H1 (cell line): ENCODE measurements around the gene VWA7. TPM values are rescaled to one million over a fixed set of nuclear protein-coding genes. Genes with fewer than 3 reads are reported as not detected.

Experiments used
- polyA plus RNA-seq, 7 experiments: library from polyadenylated mRNA; depleted of rRNA in 3 of 7; stranded (reverse) in 5 of 7; unstranded in 2 of 7; fragments of >200 nt in 5 of 7; fragments of 200-250 nt in 2 of 7; gene quantifications; 1 replicate in 5 of 7; 2 replicates in 1 of 7; 4 replicates in 1 of 7; pipeline versions ENCODE4 v1.2.1 to v1.2.3, GENCODE V29; 2011 to 2013; ENCODE audit warnings: missing spikeins in 2 of 7, mixed read lengths in 2 of 7
- small RNA-seq: library from polyadenylated mRNA; stranded (forward); fragments of <200 nt; extraction: miRNeasy Mini kit (QIAGEN cat#:217004); gene quantifications from one replicate; pipeline ENCODE3, GENCODE V24; 2013; ENCODE audit not compliant: insufficient read depth
- total RNA-seq: library from RNA; stranded (reverse); fragmentation: NEBNext Ultra II Directional; extraction: Animal tissue kit (Norgen Biotek cat#: 25700); gene quantifications from 2 replicates; pipeline ENCODE4 v1.2.1, GENCODE V29; 2021

The VWA7 gene
- total and polyA plus RNA-seq, 2 of the 8 experiments (the other 6 are each of a cell fraction or from before 2014, with no cell fraction given), result 0.82 to 2.1 TPM

Small RNAs within 50 kb of the gene (small RNA-seq; reads per million reads assigned to genes)
- gene MSH5-SAPCD1 (not detected), gene RF00019 (not detected), gene RNU6-850P (not detected), gene SAPCD1 (not detected)

Other genes starting within 250 kb of the VWA7 start
Only the 30 nearest of the 43 such genes appear.
- gene AIF1, start 162.1 kb downstream of the VWA7 start, total RNA-seq, result 7.5 and 9.8 TPM in 2 replicates
- 3.7 and 6.3 TPM in 2 replicates for gene AIF1, start 162.1 kb downstream of the VWA7 start, polyA plus RNA-seq (2011; rRNA removed)
- 300 and 303 TPM in 2 replicates for gene PRRC2A, start 156.6 kb downstream of the VWA7 start, total RNA-seq
- gene PRRC2A, start 156.6 kb downstream of the VWA7 start, polyA plus RNA-seq (2011; rRNA removed), result 118 and 203 TPM in 2 replicates
- 325 and 354 TPM in 2 replicates for gene BAG6, start 124.7 kb downstream of the VWA7 start, total RNA-seq
- gene BAG6, start 124.7 kb downstream of the VWA7 start, polyA plus RNA-seq (2011; rRNA removed), result 199 and 291 TPM in 2 replicates
- 3.4 and 3.8 TPM in 2 replicates for gene APOM, start 121.4 kb downstream of the VWA7 start, total RNA-seq
- gene APOM, start 121.4 kb downstream of the VWA7 start, polyA plus RNA-seq (2011; rRNA removed), result 9.2 and 12.0 TPM in 2 replicates
- 14.6 and 15.6 TPM in 2 replicates for gene C6orf47, start 116.5 kb downstream of the VWA7 start, total RNA-seq
- gene C6orf47, start 116.5 kb downstream of the VWA7 start, polyA plus RNA-seq (2011; rRNA removed), result 4.7 and 7.2 TPM in 2 replicates
- gene GPANK1, start 112.3 kb downstream of the VWA7 start, total RNA-seq, result 24.5 and 26.9 TPM in 2 replicates
- 30.2 and 33.2 TPM in 2 replicates for gene GPANK1, start 112.3 kb downstream of the VWA7 start, polyA plus RNA-seq (2011; rRNA removed)
- gene CSNK2B, start 111.2 kb downstream of the VWA7 start, total RNA-seq, result 192 and 208 TPM in 2 replicates
- 147 and 169 TPM in 2 replicates for gene CSNK2B, start 111.2 kb downstream of the VWA7 start, polyA plus RNA-seq (2011; rRNA removed)
- 12.1 and 12.6 TPM in 2 replicates for gene LY6G5B, start 107.4 kb downstream of the VWA7 start, total RNA-seq
- gene LY6G5B, start 107.4 kb downstream of the VWA7 start, polyA plus RNA-seq (2011; rRNA removed), result 9.5 and 10.6 TPM in 2 replicates
- 1.1 and 1.2 TPM in 2 replicates for gene LY6G5C, start 96.3 kb downstream of the VWA7 start, total RNA-seq
- 1.8 and 2.1 TPM in 2 replicates for gene LY6G5C, start 96.3 kb downstream of the VWA7 start, polyA plus RNA-seq (2011; rRNA removed)
- gene ABHD16A, start 74.0 kb downstream of the VWA7 start, total RNA-seq, result 29.3 and 32.9 TPM in 2 replicates
- 40.2 and 49.6 TPM in 2 replicates for gene ABHD16A, start 74.0 kb downstream of the VWA7 start, polyA plus RNA-seq (2011; rRNA removed)
- gene LY6G6F, start 70.5 kb downstream of the VWA7 start, total RNA-seq, result not detected in 2 replicates
- gene LY6G6F, start 70.5 kb downstream of the VWA7 start, polyA plus RNA-seq (2011; rRNA removed), result not detected in 2 replicates
- gene LY6G6D, start 62.0 kb downstream of the VWA7 start, total RNA-seq, result not detected in 2 replicates
- gene LY6G6D, start 62.0 kb downstream of the VWA7 start, polyA plus RNA-seq (2011; rRNA removed), result 0.74 and 1.8 TPM in 2 replicates
- 0.33 TPM in 1 of 2 replicates, not detected in the other for gene LY6G6C, start 55.6 kb downstream of the VWA7 start, total RNA-seq
- 0.23 and 0.49 TPM in 2 replicates for gene LY6G6C, start 55.6 kb downstream of the VWA7 start, polyA plus RNA-seq (2011; rRNA removed)
- gene MPIG6B, start 54.0 kb downstream of the VWA7 start, total RNA-seq, result not detected in 2 replicates
- gene MPIG6B, start 54.0 kb downstream of the VWA7 start, polyA plus RNA-seq (2011; rRNA removed), result 0.18 and 0.33 TPM in 2 replicates
- 53.3 and 55.5 TPM in 2 replicates for gene DDAH2, start 48.0 kb downstream of the VWA7 start, total RNA-seq
- gene DDAH2, start 48.0 kb downstream of the VWA7 start, polyA plus RNA-seq (2011; rRNA removed), result 73.5 and 104 TPM in 2 replicates
- gene CLIC1, start 40.8 kb downstream of the VWA7 start, total RNA-seq, result 250 and 259 TPM in 2 replicates
- gene CLIC1, start 40.8 kb downstream of the VWA7 start, polyA plus RNA-seq (2011; rRNA removed), result 236 and 277 TPM in 2 replicates
- 21.3 and 25.3 TPM in 2 replicates for gene MSH5, start 37.3 kb downstream of the VWA7 start, total RNA-seq
- gene MSH5, start 37.3 kb downstream of the VWA7 start, polyA plus RNA-seq (2011; rRNA removed), result 26.5 and 34.5 TPM in 2 replicates
- gene SAPCD1, start 14.7 kb downstream of the VWA7 start, total RNA-seq, result 3.4 and 5.9 TPM in 2 replicates
- gene SAPCD1, start 14.7 kb downstream of the VWA7 start, polyA plus RNA-seq (2011; rRNA removed), result 3.1 and 4.4 TPM in 2 replicates
- 162 and 163 TPM in 2 replicates for gene VARS1, start 18.4 kb upstream of the VWA7 start, total RNA-seq
- gene VARS1, start 18.4 kb upstream of the VWA7 start, polyA plus RNA-seq (2011; rRNA removed), result 53.5 and 99.3 TPM in 2 replicates
- 127 and 132 TPM in 2 replicates for gene LSM2, start 29.6 kb upstream of the VWA7 start, total RNA-seq
- 168 and 173 TPM in 2 replicates for gene LSM2, start 29.6 kb upstream of the VWA7 start, polyA plus RNA-seq (2011; rRNA removed)
- gene HSPA1L, start 38.0 kb upstream of the VWA7 start, total RNA-seq, result 1.6 and 1.9 TPM in 2 replicates
- gene HSPA1L, start 38.0 kb upstream of the VWA7 start, polyA plus RNA-seq (2011; rRNA removed), result 0.78 and 1.00 TPM in 2 replicates
- gene HSPA1A, start 38.2 kb upstream of the VWA7 start, total RNA-seq, result 54.0 and 59.9 TPM in 2 replicates
- gene HSPA1A, start 38.2 kb upstream of the VWA7 start, polyA plus RNA-seq (2011; rRNA removed), result 40.7 and 50.2 TPM in 2 replicates
- gene HSPA1B, start 50.4 kb upstream of the VWA7 start, total RNA-seq, result 76.6 and 89.3 TPM in 2 replicates
- gene HSPA1B, start 50.4 kb upstream of the VWA7 start, polyA plus RNA-seq (2011; rRNA removed), result 36.6 and 43.8 TPM in 2 replicates
- 41.2 and 43.4 TPM in 2 replicates for gene NEU1, start 85.5 kb upstream of the VWA7 start, total RNA-seq
- 65.6 and 72.1 TPM in 2 replicates for gene NEU1, start 85.5 kb upstream of the VWA7 start, polyA plus RNA-seq (2011; rRNA removed)
- gene SLC44A4, start 101.7 kb upstream of the VWA7 start, total RNA-seq, result 2.5 and 4.8 TPM in 2 replicates
- 7.0 and 7.1 TPM in 2 replicates for gene SLC44A4, start 101.7 kb upstream of the VWA7 start, polyA plus RNA-seq (2011; rRNA removed)
- gene EHMT2, start 120.4 kb upstream of the VWA7 start, total RNA-seq, result 177 and 183 TPM in 2 replicates
- 125 and 187 TPM in 2 replicates for gene EHMT2, start 120.4 kb upstream of the VWA7 start, polyA plus RNA-seq (2011; rRNA removed)
- gene ZBTB12, start 124.8 kb upstream of the VWA7 start, total RNA-seq, result 40.8 and 42.1 TPM in 2 replicates
- 20.7 and 32.4 TPM in 2 replicates for gene ZBTB12, start 124.8 kb upstream of the VWA7 start, polyA plus RNA-seq (2011; rRNA removed)
- 0.26 and 0.61 TPM in 2 replicates for gene C2, start 150.4 kb upstream of the VWA7 start, total RNA-seq
- gene C2, start 150.4 kb upstream of the VWA7 start, polyA plus RNA-seq (2011; rRNA removed), result 0.38 and 1.0 TPM in 2 replicates
- not detected in 2 replicates for gene CFB, start 168.8 kb upstream of the VWA7 start, total RNA-seq
- 0.09 and 0.20 TPM in 2 replicates for gene CFB, start 168.8 kb upstream of the VWA7 start, polyA plus RNA-seq (2011; rRNA removed)
- gene NELFE, start 181.6 kb upstream of the VWA7 start, total RNA-seq, result 71.1 and 71.5 TPM in 2 replicates
- gene NELFE, start 181.6 kb upstream of the VWA7 start, polyA plus RNA-seq (2011; rRNA removed), result 49.2 and 52.3 TPM in 2 replicates